IMR-90 (cell line): ENCODE results near the gene MMRN2. TPM values are rescaled to one million over a fixed set of nuclear protein-coding genes. Genes with fewer than 3 reads are reported as not detected.

ENCODE experiments used
- ATAC-seq: fragments of 200-7000 bp; cut with Tn5 transposase; 2 replicates; pipeline ENCODE4 v1.9.1; 2020; ENCODE audit warnings: low read depth, mild to moderate bottlenecking, moderate library complexity
- BruUV-seq: library from RNA; stranded (reverse); fragments of 400-500 nt; replicated peaks from 2 replicates; lab custom pipeline; 2021; lab: Mats Ljungman, UMichigan
- CTCF ChIA-PET: fragments of 300-600 bp; formaldehyde crosslinking; extraction: SDS; loops from one replicate; lab custom pipeline; 2021; ENCODE audit warnings: antibody characterized with exemption; lab: Yijun Ruan, JAX
- POLR2A ChIA-PET: fragments of 300-600 bp; sonication (Branson Sonifier 250); formaldehyde crosslinking; loops from one replicate; lab custom pipeline; 2022; ENCODE audit warnings: antibody characterized with exemption; ENCODE audit not compliant: unreplicated experiment; lab: Charles Lee
- DNase-seq: peaks from one replicate; pipeline ENCODE4 v3.0.0; 2013
- H2AFZ ChIP-seq: replicated peaks from 2 replicates; pipeline ENCODE3; 2013; ENCODE audit warnings: low read length, mild to moderate bottlenecking; ENCODE audit not compliant: poor library complexity
- H2AK5ac ChIP-seq: 2 replicates; pipeline ENCODE4 v1.6.1; 2013; ENCODE audit warnings: low read depth, low read length, inconsistent platforms
- H2AK9ac ChIP-seq: replicated peaks from 2 replicates; pipeline ENCODE3; 2013; ENCODE audit warnings: mild to moderate bottlenecking, low read depth, low read length, moderate library complexity; ENCODE audit not compliant: poor library complexity
- H2BK120ac ChIP-seq: 2 replicates; pipeline ENCODE4 v1.6.1; 2013; ENCODE audit warnings: low read depth, low read length, inconsistent platforms
- H2BK15ac ChIP-seq: 3 replicates; pipeline ENCODE4 v1.6.1; 2013; ENCODE audit warnings: low read depth, low read length, inconsistent platforms
- H2BK20ac ChIP-seq: 2 replicates; pipeline ENCODE4 v1.6.1; 2013; ENCODE audit warnings: low read depth, mild to moderate bottlenecking, inconsistent platforms, low read length, moderate library complexity
- H2BK5ac ChIP-seq: 2 replicates; pipeline ENCODE4 v1.6.1; 2013; ENCODE audit warnings: mild to moderate bottlenecking, low read depth, low read length, inconsistent platforms; ENCODE audit not compliant: poor library complexity, severe bottlenecking
- H3K14ac ChIP-seq: replicated peaks from 2 replicates; pipeline ENCODE4 v1.6.1; 2013; ENCODE audit warnings: low read depth, low read length, inconsistent platforms
- H3K18ac ChIP-seq: 2 replicates; pipeline ENCODE4 v1.6.1; 2013; ENCODE audit warnings: low read depth, low read length, control low read depth
- H3K23ac ChIP-seq: 2 replicates; pipeline ENCODE4 v1.6.1; 2013; ENCODE audit warnings: low read depth, low read length, inconsistent platforms
- H3K27ac ChIP-seq: 2 replicates; pipeline ENCODE4 v1.5.1; 2013; ENCODE audit warnings: mild to moderate bottlenecking, control low read depth, low read length; ENCODE audit not compliant: insufficient read depth
- H3K27me3 ChIP-seq: 2 replicates; pipeline ENCODE4 v1.6.1; 2013; ENCODE audit warnings: low read length; ENCODE audit not compliant: control insufficient read depth, insufficient read depth
- H3K36me3 ChIP-seq: 2 replicates; pipeline ENCODE4 v1.6.1; 2013; ENCODE audit warnings: low read length, mixed read lengths; ENCODE audit not compliant: control insufficient read depth, insufficient read depth
- H3K4ac ChIP-seq: 2 replicates; pipeline ENCODE4 v1.6.1; 2013; ENCODE audit warnings: low read depth, low read length, inconsistent platforms
- H3K4me1 ChIP-seq: 2 replicates; pipeline ENCODE4 v1.6.1; 2013; ENCODE audit warnings: low read length, mixed read lengths; ENCODE audit not compliant: control insufficient read depth, insufficient read depth
- H3K4me2 ChIP-seq: 2 replicates; pipeline ENCODE4 v1.6.1; 2013; ENCODE audit warnings: low read depth, mild to moderate bottlenecking, control low read depth, low read length, moderate library complexity
- H3K4me3 ChIP-seq: 2 replicates; pipeline ENCODE4 v1.5.1; 2013; ENCODE audit warnings: low read depth, mild to moderate bottlenecking, control low read depth, low read length, moderate library complexity; ENCODE audit not compliant: insufficient read depth
- H3K56ac ChIP-seq: 2 replicates; pipeline ENCODE4 v1.6.1; 2013; ENCODE audit warnings: low read length, inconsistent platforms; ENCODE audit not compliant: insufficient read depth; ENCODE audit errors: extremely low read depth
- H3K79me1 ChIP-seq, 2 experiments: 2 replicates each; pipeline ENCODE4 v1.6.1; 2013; ENCODE audit warnings: low read length in 2 of 2, inconsistent platforms in 1 of 2, low read depth in 1 of 2
- H3K9ac ChIP-seq: 2 replicates; pipeline ENCODE4 v1.6.1; 2013; ENCODE audit warnings: low read depth, low read length, control low read depth
- H3K9me1 ChIP-seq: 2 replicates; pipeline ENCODE4 v1.6.1; 2013; ENCODE audit warnings: low read length, inconsistent platforms; ENCODE audit not compliant: insufficient read depth
- H3K9me3 ChIP-seq: 2 replicates; pipeline ENCODE4 v1.6.1; 2013; ENCODE audit warnings: low read length; ENCODE audit not compliant: control insufficient read depth, insufficient read depth
- H4K20me1 ChIP-seq: 2 replicates; pipeline ENCODE4 v1.6.1; 2013; ENCODE audit warnings: low read length, inconsistent platforms; ENCODE audit not compliant: insufficient read depth
- H4K5ac ChIP-seq: 2 replicates; pipeline ENCODE4 v1.6.1; 2013; ENCODE audit warnings: mild to moderate bottlenecking, low read depth, low read length, control low read depth
- H4K8ac ChIP-seq, 2 experiments: 2 replicates each; pipeline ENCODE4 v1.6.1; 2013; ENCODE audit warnings: low read depth in 2 of 2, low read length in 2 of 2, control low read depth in 1 of 2, inconsistent platforms in 1 of 2
- H4K91ac ChIP-seq: 2 replicates; pipeline ENCODE4 v1.6.1; 2013; ENCODE audit warnings: low read depth, low read length, inconsistent platforms; ENCODE audit not compliant: insufficient read depth
- BHLHE40 ChIP-seq: fragments of 150-350 bp; IDR thresholded peaks from 2 replicates; pipeline ENCODE4 v1.6.1; 2016; ENCODE audit warnings: mild to moderate bottlenecking, low read depth, low read length
- CEBPB ChIP-seq: IDR thresholded peaks from 2 replicates; pipeline ENCODE4 v1.6.1; 2012; ENCODE audit warnings: low read depth, low read length, improper control_type of control experiment
- CHD1 ChIP-seq: IDR thresholded peaks from 2 replicates; pipeline ENCODE4 v1.6.1; 2012; ENCODE audit warnings: low read depth, low read length, improper control_type of control experiment
- CTCF ChIP-seq: conservative IDR thresholded peaks from 2 replicates; pipeline ENCODE4 v1.5.1; 2012; ENCODE audit warnings: mild to moderate bottlenecking, low read depth, low read length, improper control_type of control experiment
- ELK1 ChIP-seq: fragments of 150-350 bp; IDR thresholded peaks from 2 replicates; pipeline ENCODE4 v1.6.1; 2016; ENCODE audit warnings: low read depth, mild to moderate bottlenecking, low read length, moderate library complexity, borderline replicate concordance
- FOS ChIP-seq: fragments of 150-350 bp; IDR thresholded peaks from 2 replicates; pipeline ENCODE4 v1.6.1; 2016; ENCODE audit warnings: low read depth, low read length
- MAFK ChIP-seq: IDR thresholded peaks from 2 replicates; pipeline ENCODE4 v1.6.1; 2012; ENCODE audit warnings: low read depth, low read length, improper control_type of control experiment
- MAZ ChIP-seq: IDR thresholded peaks from 2 replicates; pipeline ENCODE4 v1.6.1; 2012; ENCODE audit warnings: low read depth, mild to moderate bottlenecking, low read length, improper control_type of control experiment, moderate library complexity, borderline replicate concordance
- MXI1 ChIP-seq: IDR thresholded peaks from 2 replicates; pipeline ENCODE4 v1.6.1; 2012; ENCODE audit warnings: low read depth, mild to moderate bottlenecking, low read length, moderate library complexity, borderline replicate concordance
- NFE2L2 ChIP-seq: fragments of 150-350 bp; IDR thresholded peaks from 2 replicates; pipeline ENCODE4 v1.6.1; 2016; ENCODE audit warnings: low read depth, mild to moderate bottlenecking, low read length
- POLR2A ChIP-seq: IDR thresholded peaks from 2 replicates; pipeline ENCODE4 v1.6.1; 2012; ENCODE audit warnings: mild to moderate bottlenecking, low read depth, low read length
- RAD21 ChIP-seq: IDR thresholded peaks from 2 replicates; pipeline ENCODE4 v1.6.1; 2012; ENCODE audit warnings: low read length, improper control_type of control experiment
- RCOR1 ChIP-seq: IDR thresholded peaks from 2 replicates; pipeline ENCODE4 v1.6.1; 2012; ENCODE audit warnings: mild to moderate bottlenecking, low read length, improper control_type of control experiment; ENCODE audit not compliant: insufficient replicate concordance
- RFX5 ChIP-seq: IDR thresholded peaks from 2 replicates; pipeline ENCODE4 v1.8.0; 2012; ENCODE audit warnings: low read depth, mild to moderate bottlenecking, low read length, moderate library complexity
- SMC3 ChIP-seq: fragments of 150-350 bp; IDR thresholded peaks from 2 replicates; pipeline ENCODE4 v1.6.1; 2016; ENCODE audit warnings: low read depth, mild to moderate bottlenecking, antibody characterized with exemption, low read length, moderate library complexity
- USF2 ChIP-seq: fragments of 150-350 bp; IDR thresholded peaks from 2 replicates; pipeline ENCODE4 v1.6.1; 2017; ENCODE audit warnings: mild to moderate bottlenecking, antibody characterized with exemption, low read length, low read depth
- WGBS, 2 experiments: methylation state at CpG; one replicate each; pipeline versions ENCODE4 v1.1.5 to v1.1.7; 2013; ENCODE audit warnings: missing lambda C conversion rate in 2 of 2; ENCODE audit not compliant: insufficient read length in 1 of 2; ENCODE audit errors: extremely low coverage in 2 of 2; 5-methylcytosine and 5-hydroxymethylcytosine counted together
- dilution Hi-C: fragments of 300-500 bp; cut with HindIII; formaldehyde crosslinking; loops from one replicate; pipeline ENCODE4 v1.14.3; 2018; ENCODE audit warnings: low sequenced_read_pairs; ENCODE audit not compliant: unreplicated experiment
- in situ Hi-C: fragments of 300-500 bp; cut with MboI; formaldehyde crosslinking; loops from 3 replicates; pipeline ENCODE4 v1.14.3; 2019; ENCODE audit warnings: low sequenced_read_pairs, inconsistent platforms, mixed read lengths
- intact Hi-C: fragments of 100-400 bp; cut with micrococcal nuclease; formaldehyde crosslinking; loops from 2 replicates; pipeline ENCODE4 v1.10.0; 2022
- polyA plus RNA-seq, 3 experiments: library from polyadenylated mRNA; depleted of rRNA; stranded (reverse); fragments of >200 nt; gene quantifications; 2 replicates each; pipeline ENCODE4 v1.2.3, GENCODE V29; 2012; ENCODE audit warnings: low replicate concordance in 1 of 3
- total RNA-seq: library from RNA; depleted of rRNA; stranded (reverse); fragments of >200 nt; gene quantifications from 2 replicates; pipeline ENCODE4 v1.2.3, GENCODE V29; 2012

MMRN2 gene
- total and polyA plus RNA-seq, 2 of the 4 experiments (the other 2 are of a cell fraction): 1.6 to 1.8 TPM

- peaks cover 0 to 14% of the 10 kb centered on the region in 2 experiments; a peak in 3 of 4 replicates for H3K79me1 ChIP-seq
- DNase-seq (no peak), ATAC-seq (no peak)
- H3K9me1 ChIP-seq: peaks cover 7% of the 10 kb centered on the region; the same call in 1 of the 2 replicates
- H4K91ac ChIP-seq: no peak overlapping the region
- peaks cover 21% of the 10 kb centered on the region for H3K4me1 ChIP-seq
- H4K8ac ChIP-seq: no peak overlapping the region
- H3K36me3 ChIP-seq: no peaks in the 10 kb centered on the region
- no TSS peak for BruUV-seq
- no peak overlapping the region for H2BK20ac ChIP-seq
- no peak overlapping the region for H3K9ac ChIP-seq
- H2BK5ac ChIP-seq: no peak overlapping the region
- H2AK9ac ChIP-seq: no peak overlapping the region
- H3K14ac ChIP-seq: no peak overlapping the region
- no peaks in the 10 kb centered on the region for H3K27me3 ChIP-seq
- no peak overlapping the region for H2BK120ac ChIP-seq
- dilution Hi-C loops (no loop called here), in situ Hi-C loops (no loop called here), intact Hi-C loops (no loop called here)
- no peak overlapping the region for H3K4me3 ChIP-seq
- H3K4me2 ChIP-seq: no peak overlapping the region
- H3K4ac ChIP-seq: no peak overlapping the region; the same call in 1 of the 2 replicates
- ChIA-PET POLR2A (no interaction called here), CTCF (interaction anchor here (0.6 kb wide), 1 partner anchor 51 kb away, joined by 3 read pairs; no protein-coding TSS in a partner anchor)
- no peak overlapping the region for H3K18ac ChIP-seq
- H3K9me3 ChIP-seq: no peaks in the 10 kb centered on the region
- H2AFZ ChIP-seq: no peak overlapping the region
- no peak overlapping the region for H3K56ac ChIP-seq
- H2BK15ac ChIP-seq: no peak overlapping the region
- no peak overlapping the region for H4K5ac ChIP-seq
- TF ChIP-seq CHD1 (no peak), MAFK (no peak), POLR2A (no peak), RAD21 (no peak), USF2 (no peak), BHLHE40 (no peak), ELK1 (no peak), MXI1 (no peak), RCOR1 (no peak), NFE2L2 (no peak), MAZ (no peak), FOS (no peak), CEBPB (no peak), SMC3 (no peak), RFX5 (no peak), CTCF (no peak)
- H3K23ac ChIP-seq: no peak overlapping the region
- H4K20me1 ChIP-seq: no peaks in the 10 kb centered on the region; the same call in 1 of the 2 replicates
- no peak overlapping the region for H3K27ac ChIP-seq
- no peak overlapping the region for H2AK5ac ChIP-seq
- 72% methylated on average over 3 of the region's 7 CpGs; no CpG with 5 or more reads in 1 of the 2 experiments for WGBS, 2 experiments
These were observed 17.1 kb upstream of the MMRN2 start for GRCh38 chr10:86974484-86974883.
